K562 (cell line): Measurements from ENCODE around the gene WWC2. TPM values are rescaled to one million over a fixed set of nuclear protein-coding genes. Genes with fewer than 3 reads are reported as not detected.

ENCODE experiments used
- CHCHD3 ChIP-seq: fragments of 250-450 bp; sonication (Bioruptor Pico); IDR thresholded peaks from 2 replicates; pipeline ENCODE4 v2.1.2; 2022; ENCODE audit warnings: mild to moderate bottlenecking
- HDAC3 ChIP-seq: fragments of 450-650 bp; IDR thresholded peaks from 2 replicates; pipeline ENCODE4 v1.6.1; 2018; ENCODE audit warnings: borderline replicate concordance, mild to moderate bottlenecking, moderate library complexity; ENCODE audit not compliant: partially characterized antibody
- HNRNPK ChIP-seq: fragments of 200-400 bp; formaldehyde crosslinking; IDR thresholded peaks from one replicate; pipeline ENCODE4 v1.6.1; 2018; ENCODE audit warnings: mild to moderate bottlenecking, low read depth, low read length; ENCODE audit not compliant: poor library complexity, severe bottlenecking
- MGA ChIP-seq: fragments of 450-650 bp; IDR thresholded peaks from 2 replicates; pipeline ENCODE4 v1.6.1; 2016; ENCODE audit warnings: mild to moderate bottlenecking, moderate library complexity
- PREB ChIP-seq: sonication (generic); formaldehyde crosslinking; IDR thresholded peaks from 2 replicates; pipeline ENCODE4 v1.8.1; 2023; ENCODE audit warnings: mild to moderate bottlenecking, missing genetic modification reagents
- SAFB ChIP-seq: fragments of 200-400 bp; formaldehyde crosslinking; IDR thresholded peaks from 2 replicates; pipeline ENCODE4 v1.6.1; 2017; ENCODE audit warnings: low read depth, low read length, borderline replicate concordance
- TCF7L2 ChIP-seq: fragments of 150-350 bp; IDR thresholded peaks from 2 replicates; pipeline ENCODE4 v1.6.1; 2016; ENCODE audit warnings: low read depth, mild to moderate bottlenecking, low read length, moderate library complexity
- TEAD4 ChIP-seq, 2 experiments: sonication (generic) in 1 of 2; formaldehyde crosslinking in 1 of 2; IDR thresholded peaks; 2 replicates each; pipeline versions ENCODE4 v1.6.1 to v1.8.0; 2012 to 2022; ENCODE audit warnings: borderline replicate concordance in 1 of 2, inconsistent platforms in 1 of 2, low read length in 1 of 2, mild to moderate bottlenecking in 1 of 2, missing genetic modification reagents in 1 of 2
- TGIF2 ChIP-seq: sonication (generic); formaldehyde crosslinking; IDR thresholded peaks from 2 replicates; pipeline ENCODE4 v1.8.1; 2022; ENCODE audit warnings: mild to moderate bottlenecking, missing genetic modification reagents, moderate library complexity
- TOE1 ChIP-seq, 2 experiments: fragments of 450-650 bp in 1 of 2; sonication (generic) in 1 of 2; formaldehyde crosslinking in 1 of 2; IDR thresholded peaks; 2 replicates each; pipeline versions ENCODE4 v1.7.1 to v1.8.0; 2016 to 2022; ENCODE audit warnings: borderline replicate concordance in 2 of 2, mild to moderate bottlenecking in 2 of 2, antibody characterized with exemption in 1 of 2, inconsistent platforms in 1 of 2, low read depth in 1 of 2, missing genetic modification reagents in 1 of 2, moderate library complexity in 1 of 2
- TRIM24 ChIP-seq, 2 experiments: fragments of 450-650 bp; IDR thresholded peaks; 2 replicates each; pipeline ENCODE4 v1.6.1; 2016
- ZNF408 ChIP-seq: fragments of 250-450 bp; sonication (Bioruptor Pico); IDR thresholded peaks from 2 replicates; pipeline ENCODE4 v1.4.0; 2020; ENCODE audit warnings: low read depth, mild to moderate bottlenecking, moderate library complexity
- ZNF57 ChIP-seq: fragments of 450-650 bp; formaldehyde crosslinking; IDR thresholded peaks from 2 replicates; pipeline ENCODE4 v1.4.0; 2020; ENCODE audit warnings: mild to moderate bottlenecking, moderate library complexity
- polyA plus RNA-seq, 8 experiments: library from polyadenylated mRNA; depleted of rRNA in 4 of 8; stranded (reverse) in 5 of 8; unstranded in 3 of 8; fragments of >200 nt; fragmentation: Nextera tagmentation in 2 of 8; fragmentation: Illumina TruSeq in 1 of 8; extraction: Ambion mirVana in 2 of 8; extraction: Trizol in 1 of 8; gene quantifications; 2 replicates each; pipeline versions ENCODE4 v1.2.1 to v1.2.3, GENCODE V29; 2011 to 2014; ENCODE audit warnings: inconsistent platforms in 1 of 8, missing spikeins in 1 of 8
- total RNA-seq, 7 experiments: library from RNA; depleted of rRNA in 6 of 7; stranded (reverse); fragments of >200 nt in 6 of 7; fragmentation: Illumina TruSeq in 2 of 7; extraction: Trizol in 2 of 7; gene quantifications; 2 replicates each; pipeline versions ENCODE4 v1.2.1 to v1.2.3, GENCODE V29; 2011 to 2021; ENCODE audit warnings: low replicate concordance in 1 of 7

WWC2 gene
- total and polyA plus RNA-seq, 9 of the 15 experiments (the other 6 are each of a cell fraction or from before 2014, with no cell fraction given) = 3.7 to 39.4 (median 19.6) TPM

GRCh38 chr4:183096276-183096965 lies 2.6 kb upstream of the WWC2 start (continued):
- TF ChIP-seq MGA = no peak
- TF ChIP-seq PREB (CRISPR knock-in tag) = no peak
- TF ChIP-seq SAFB = no peak
- no peak for TF ChIP-seq HDAC3
- TF ChIP-seq ZNF408 = no peak
- no peak for TF ChIP-seq TCF7L2
- TF ChIP-seq HNRNPK = no peak
- TF ChIP-seq CHCHD3 (CRISPR knock-in tag) = no peak
- no peak for TF ChIP-seq TOE1 (IDR thresholded peaks at IDR 0.05; ENCODE audit: borderline replicate concordance)
- TF ChIP-seq TOE1 (CRISPR knock-in tag; IDR thresholded peaks at IDR 0.05; ENCODE audit: borderline replicate concordance, low read depth) = no peak
- no peak for TF ChIP-seq TGIF2
- TF ChIP-seq ZNF57 (CRISPR knock-in tag) = no peak
- peak; percentile 23 to 48; a peak in 2 of 4 replicates for TF ChIP-seq TRIM24 (IDR thresholded peaks at IDR 0.05)
- TF ChIP-seq TEAD4 (IDR thresholded peaks at IDR 0.05; ENCODE audit: low read length) = no peak
- no peak for TF ChIP-seq TEAD4 (CRISPR knock-in tag; IDR thresholded peaks at IDR 0.05; ENCODE audit: borderline replicate concordance)
